ENCODE measurements around the gene EXOG.
"Not testable (repeated sequence)": the region's sequence is repeated elsewhere in the genome, so short reads cannot be mapped to it uniquely, and the experiment has no call there.

Gene EXOG

GRCh38 chr3:38562467-38562925 lies 66.4 kb downstream of the EXOG start:
- DNase-seq (ENCODE audit: low read depth in 1 of 2, low spot score in 1 of 2): no peak

GRCh38 chr3:38563070-38563885 lies 67.1 kb downstream of the EXOG start:
- DNase-seq (ENCODE audit: low read depth in 1 of 2, low spot score in 1 of 2): no peak

DNA sequence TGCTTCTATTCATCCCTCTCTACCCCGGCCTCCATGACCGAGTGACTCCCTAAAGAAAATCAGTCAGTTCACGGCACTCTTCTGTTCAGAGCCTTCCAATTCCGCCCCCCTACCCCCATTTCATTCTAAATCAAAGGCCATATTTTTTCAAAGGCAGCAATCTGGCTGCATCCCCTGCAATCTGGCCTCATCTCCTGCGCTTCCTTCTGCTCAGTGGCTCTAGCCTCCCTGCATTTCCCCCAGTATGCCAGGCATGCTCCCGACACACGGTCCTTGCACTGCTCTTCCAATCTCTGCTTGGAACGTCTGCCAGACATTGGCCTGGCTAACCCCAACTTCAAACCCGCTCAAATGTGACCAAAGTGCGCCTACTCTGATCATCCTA lies 67.7 kb downstream of the EXOG start:
- no peak for DNase-seq (ENCODE audit: low read depth in 1 of 2, low spot score in 1 of 2)

- DNase-seq (ENCODE audit: low read depth in 1 of 2, low spot score in 1 of 2): no peak
Measured at GRCh38 chr3:38564631-38565338, 68.6 kb downstream of the EXOG start.

DNA sequence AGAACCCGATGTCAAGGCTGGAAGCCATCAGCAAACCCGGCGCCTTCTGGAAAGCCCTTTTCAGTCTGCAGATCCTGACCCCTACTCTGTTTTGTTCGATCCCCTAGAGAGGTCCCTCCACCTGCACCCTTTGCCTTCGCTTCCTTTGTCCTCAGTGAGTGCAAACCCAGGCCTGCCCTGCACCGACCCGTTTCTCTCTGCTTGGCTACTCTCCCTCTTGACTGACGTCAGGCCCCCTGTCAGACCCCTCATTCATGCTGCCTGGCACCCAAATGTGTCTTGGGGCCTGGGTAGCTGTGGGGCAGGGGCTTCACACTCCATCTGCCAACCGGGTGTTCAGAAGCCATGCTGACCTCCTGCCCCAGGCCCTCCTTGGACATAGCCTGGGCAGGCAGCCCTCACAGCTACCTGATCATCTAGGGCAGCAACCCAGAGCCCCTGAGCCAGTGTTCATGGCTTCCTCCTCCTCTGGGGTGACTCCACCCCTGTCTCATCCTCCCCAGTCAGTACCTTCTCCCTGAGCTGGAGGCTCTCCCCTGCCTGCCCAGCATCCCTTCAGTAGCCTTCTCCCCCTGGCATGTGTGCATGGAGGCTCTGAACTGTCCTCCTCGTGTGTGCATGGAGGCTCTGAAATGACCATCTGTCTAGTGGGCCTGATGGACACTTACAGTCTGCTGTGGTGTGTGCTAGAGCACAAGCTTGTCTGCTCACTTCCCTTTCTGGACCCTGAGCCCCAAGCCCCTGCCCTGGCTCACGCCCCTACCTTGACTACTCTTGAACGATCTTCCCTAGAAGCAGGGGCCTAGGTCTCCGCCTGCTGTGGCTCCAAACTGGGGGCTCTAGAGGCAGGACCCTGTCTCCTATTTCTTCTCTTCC lies 69.4 kb downstream of the EXOG start:
- DNase-seq (ENCODE audit: low read depth in 1 of 2, low spot score in 1 of 2): no peak

DNA sequence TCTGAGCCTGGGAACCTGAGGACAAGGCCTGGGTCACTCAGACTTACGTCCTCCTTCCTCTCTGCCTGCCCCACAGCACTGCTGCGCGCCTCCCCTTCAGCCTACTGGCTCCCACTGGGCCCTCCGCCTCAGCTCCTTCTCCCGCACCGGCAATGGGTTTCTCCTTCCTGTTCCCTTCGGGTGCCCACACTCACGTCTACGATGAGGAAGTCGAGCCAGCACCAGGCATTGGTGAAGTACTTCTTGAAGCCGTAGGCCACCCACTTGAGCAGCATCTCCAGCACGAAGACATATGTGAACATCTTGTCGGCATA lies 70.0 kb downstream of the EXOG start:
- DNase-seq (ENCODE audit: low read depth in 1 of 2, low spot score in 1 of 2): no peak

- not testable (repeated sequence) for DNase-seq (ENCODE audit: low read depth in 1 of 2, low spot score in 1 of 2)
Measured at GRCh38 chr3:38566794-38567193, 70.7 kb downstream of the EXOG start.

DNA sequence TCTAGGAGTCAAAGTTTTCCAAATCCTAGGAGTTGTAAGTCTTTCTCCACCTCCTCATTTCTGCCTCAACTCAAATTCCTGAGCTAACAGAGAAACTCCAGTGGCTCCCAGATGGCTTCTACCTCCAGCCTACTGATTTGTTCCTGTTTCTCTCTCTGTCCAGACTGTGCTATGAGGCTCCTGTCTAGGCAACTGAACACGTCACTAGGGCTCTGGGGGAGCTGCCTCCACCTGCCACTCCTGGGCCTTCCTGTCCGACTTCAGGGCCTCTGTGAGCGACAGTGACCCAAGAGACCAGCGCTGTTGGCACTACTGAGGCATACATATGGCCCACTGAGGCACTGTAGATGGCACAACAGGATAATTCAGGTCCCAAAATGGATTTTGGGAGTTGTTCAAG lies 71.4 kb downstream of the EXOG start:
- no peak for DNase-seq (ENCODE audit: low read depth in 1 of 2, low spot score in 1 of 2)

GRCh38 chr3:38573111-38573510 lies 77.0 kb downstream of the EXOG start:
- no peak for DNase-seq (ENCODE audit: low read depth in 1 of 2, low spot score in 1 of 2)

GRCh38 chr3:38573556-38573955 lies 77.4 kb downstream of the EXOG start:
- no peak for DNase-seq (ENCODE audit: low read depth in 1 of 2, low spot score in 1 of 2)

GRCh38 chr3:38574411-38575278 lies 78.5 kb downstream of the EXOG start:
- no peak for DNase-seq (ENCODE audit: low read depth in 1 of 2, low spot score in 1 of 2)

DNA sequence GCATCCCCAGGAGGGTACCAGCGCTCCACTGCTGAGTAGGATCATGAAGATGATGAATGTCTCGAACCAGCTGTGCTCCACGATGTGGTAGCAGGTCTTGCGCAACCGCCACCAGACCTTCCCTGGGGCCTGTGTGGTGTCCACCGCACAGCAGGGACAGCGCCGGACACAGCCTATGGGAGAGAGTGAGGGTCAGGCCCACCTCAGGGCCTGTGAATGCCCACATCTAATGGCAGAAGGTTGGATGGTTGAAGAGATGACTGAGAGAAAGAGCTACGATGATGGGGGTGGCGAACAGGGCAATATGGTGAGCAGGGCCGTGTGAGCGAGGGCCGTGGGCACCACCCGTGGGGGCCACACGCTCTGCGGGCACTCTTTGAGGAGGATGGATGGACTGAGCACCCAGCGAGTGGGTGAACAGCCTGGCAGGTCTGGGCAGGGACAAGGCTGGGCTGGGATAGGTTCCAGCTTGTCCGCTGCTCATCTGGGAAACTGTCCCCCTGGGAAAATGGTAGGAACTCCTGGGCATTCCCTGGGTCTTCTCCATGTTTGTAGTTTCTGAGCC lies 79.2 kb downstream of the EXOG start:
- DNase-seq (ENCODE audit: low read depth in 1 of 2, low spot score in 1 of 2): no peak

Measured in activated T-helper 1 cell treated with anti-CD3 and anti-CD28 coated beads, Interleukin-2, amount 50 U/mL, for 16 hours (primary cell).